Measurements from ENCODE around the gene THAP2. TPM values are rescaled to one million over a fixed set of nuclear protein-coding genes. Genes with fewer than 3 reads are reported as not detected.
A peak's percentile ranks its signal among the peaks of the same experiment; 100 is the strongest.

The THAP2 gene
- total RNA-seq (ENCODE audit: insufficient read depth, low replicate concordance), result 7.2 TPM

DNA sequence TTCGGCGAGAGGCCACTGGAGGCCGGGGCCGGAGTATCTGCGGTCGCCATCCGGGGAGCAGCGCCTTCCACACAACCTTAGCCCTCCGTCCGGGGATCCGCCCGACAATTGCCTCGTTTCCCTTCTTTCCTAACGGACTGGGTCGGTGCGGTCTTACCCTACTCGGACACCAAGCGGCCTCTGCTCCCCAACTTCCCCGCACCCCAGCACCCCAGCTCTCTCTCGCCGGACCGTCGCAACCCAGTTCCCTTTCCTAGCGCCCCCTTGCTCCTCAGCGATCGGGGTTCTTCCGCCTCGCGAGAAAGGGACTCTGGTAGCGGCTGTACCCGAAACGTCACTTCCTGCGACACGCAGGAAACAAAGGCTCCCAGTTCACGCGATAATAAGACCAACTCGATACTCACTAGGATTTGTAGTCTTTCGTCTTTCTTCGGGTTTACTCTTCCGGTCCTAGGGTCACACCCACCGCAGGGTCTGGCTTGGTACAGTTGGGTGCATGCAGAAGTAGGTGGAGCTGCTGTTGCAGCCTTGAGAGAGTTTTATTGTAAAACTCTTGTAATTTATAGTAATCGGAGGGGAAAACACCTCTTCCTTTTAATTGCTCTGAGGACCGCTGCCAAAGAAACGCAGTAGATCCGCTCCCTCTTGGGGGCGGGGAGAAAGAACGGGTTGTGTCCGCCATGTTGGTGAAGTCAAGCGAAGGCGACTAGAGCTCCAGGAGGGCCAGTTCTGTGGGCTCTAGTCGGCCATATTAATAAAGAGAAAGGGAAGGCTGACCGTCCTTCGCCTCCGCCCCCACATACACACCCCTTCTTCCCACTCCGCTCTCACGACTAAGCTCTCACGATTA lies at the start of gene THAP2, which contains the start of gene ZFC3H1:
THAP2 (plus strand) TSS at position 741 of the 850 bp plus-strand sequence. CDS start 209 bp downstream, outside the sequence.
ZFC3H1 (minus strand) TSS at position 288 of the 850 bp plus-strand sequence; CDS start at position 50, 238 bp downstream.
- DNase-seq (ENCODE audit: low spot score), result peak; percentile 100

DNA sequence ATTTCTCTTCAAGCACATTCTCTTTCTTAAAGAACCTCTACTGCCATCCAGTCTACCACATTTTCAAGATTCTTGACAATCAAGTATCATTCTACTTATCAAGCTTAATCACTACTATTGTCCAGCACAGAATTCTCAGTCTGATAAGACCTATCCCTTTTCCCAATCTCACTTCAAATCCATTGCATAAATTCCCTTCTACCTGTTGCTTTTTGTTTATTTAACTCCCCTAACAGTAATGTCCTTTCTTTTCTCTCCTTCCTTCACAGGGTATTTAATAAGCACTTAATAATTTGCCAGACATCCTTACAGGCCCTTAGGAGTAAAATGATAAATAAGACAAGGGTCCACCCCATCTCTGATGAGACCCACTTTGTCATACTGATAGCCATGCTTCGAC lies 42.2 kb upstream of the THAP2 start:
- no peak for DNase-seq (ENCODE audit: low spot score)

DNA sequence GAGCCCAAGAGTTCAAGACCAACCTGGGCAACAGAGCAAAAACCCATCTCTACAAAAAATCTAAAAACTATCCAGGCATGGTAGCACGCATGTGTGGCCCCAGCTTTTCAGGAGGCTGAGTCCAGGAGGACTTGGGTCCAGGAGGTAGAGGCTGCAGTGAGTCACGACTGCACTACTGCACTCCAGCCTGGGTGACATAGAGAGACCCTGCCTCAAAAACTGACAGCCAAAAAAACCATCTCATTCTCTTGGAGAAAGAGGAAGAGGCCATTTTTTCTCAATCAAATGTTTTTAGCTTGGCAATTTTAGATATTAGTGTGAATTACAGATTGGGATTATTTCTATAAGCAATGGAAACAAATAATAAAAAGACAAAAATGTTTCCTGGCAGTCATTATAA lies 38.6 kb upstream of the THAP2 start:
- DNase-seq (ENCODE audit: low spot score), result no peak

DNA sequence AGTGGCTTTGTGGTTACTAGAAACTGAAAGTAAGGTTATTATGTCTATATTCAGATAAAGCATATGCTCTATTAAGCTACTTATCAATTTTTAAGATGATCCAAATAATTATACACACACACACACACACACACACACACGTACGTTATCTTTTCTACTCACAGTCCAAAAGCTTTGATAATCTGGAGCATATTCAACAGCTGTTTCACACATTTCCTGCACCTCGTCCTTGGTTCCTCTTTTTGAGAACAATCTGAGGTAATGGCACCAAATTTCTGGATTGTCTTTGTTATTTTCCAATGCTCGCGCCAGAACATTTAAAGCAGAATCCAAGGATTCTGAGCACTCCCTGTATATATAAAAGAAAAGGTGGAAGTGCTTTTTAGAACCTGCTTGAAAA lies 38.0 kb upstream of the THAP2 start:
- no peak for DNase-seq (ENCODE audit: low spot score)

DNA sequence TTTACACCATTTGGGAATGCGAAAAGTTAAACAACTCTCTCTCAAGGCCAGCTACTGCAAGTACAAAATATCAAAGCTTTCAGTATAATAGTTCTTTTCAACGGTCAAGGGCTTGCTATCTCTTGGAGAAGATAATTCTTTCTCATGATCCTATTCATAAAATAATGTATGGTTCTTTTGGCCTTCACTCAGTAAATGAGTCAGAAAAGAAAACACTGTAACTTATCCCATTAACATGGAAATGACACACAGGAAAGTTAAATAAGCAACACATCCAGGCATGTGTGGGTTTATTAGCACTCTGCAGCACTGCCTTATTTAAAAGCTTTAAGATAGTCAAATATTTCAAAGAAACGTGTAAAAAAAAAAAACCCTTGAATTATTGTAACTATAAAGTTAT lies 37.3 kb upstream of the THAP2 start:
- no peak for DNase-seq (ENCODE audit: low spot score)

DNA sequence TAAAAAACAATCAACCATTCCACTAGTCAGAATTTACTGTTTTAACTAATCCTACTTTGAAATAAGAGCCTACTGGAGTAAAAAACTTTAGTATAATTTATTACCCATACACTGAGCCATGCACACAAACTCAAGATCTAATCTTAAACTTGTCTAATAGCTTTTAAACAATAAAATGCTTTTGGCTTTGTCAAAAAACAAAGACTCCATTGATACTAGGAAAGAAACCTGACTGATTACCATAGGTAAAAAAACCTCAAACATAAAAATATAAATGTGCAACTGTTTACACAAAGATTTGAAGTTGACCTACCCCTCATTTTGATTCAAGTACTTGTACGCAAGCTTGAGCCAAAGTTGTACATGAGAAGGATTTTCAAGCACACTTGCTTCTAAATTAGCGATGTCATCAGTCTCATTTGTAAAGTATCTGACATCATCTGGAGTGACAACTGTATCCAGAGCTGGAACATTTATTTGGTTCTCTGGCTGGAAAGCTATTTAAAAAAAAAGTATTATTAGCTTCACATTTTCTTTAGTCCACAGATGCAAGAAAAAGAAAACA lies 36.6 kb upstream of the THAP2 start:
- DNase-seq (ENCODE audit: low spot score), result no peak

DNA sequence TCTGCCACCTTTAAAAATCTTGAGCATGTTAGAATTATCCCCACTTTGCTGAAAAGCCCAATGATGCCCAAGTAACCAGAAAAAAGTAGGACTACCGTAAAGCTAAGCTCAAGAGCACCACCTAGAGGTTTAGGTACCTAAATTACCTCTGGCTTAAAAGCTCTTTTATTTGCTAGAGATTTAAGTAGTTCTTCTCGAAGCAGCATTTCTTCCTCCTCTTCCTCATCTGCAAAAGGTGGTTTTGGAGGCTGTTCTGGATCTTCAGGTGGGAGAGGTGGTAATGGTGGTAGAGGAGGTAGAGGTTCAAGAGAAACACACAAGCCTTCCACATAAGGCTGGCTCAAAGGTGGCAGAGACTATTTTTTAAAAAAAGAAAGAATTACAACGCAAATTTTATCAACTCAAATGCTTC lies 27.4 kb upstream of the THAP2 start:
- DNase-seq (ENCODE audit: low spot score), result peak; percentile 49

DNA sequence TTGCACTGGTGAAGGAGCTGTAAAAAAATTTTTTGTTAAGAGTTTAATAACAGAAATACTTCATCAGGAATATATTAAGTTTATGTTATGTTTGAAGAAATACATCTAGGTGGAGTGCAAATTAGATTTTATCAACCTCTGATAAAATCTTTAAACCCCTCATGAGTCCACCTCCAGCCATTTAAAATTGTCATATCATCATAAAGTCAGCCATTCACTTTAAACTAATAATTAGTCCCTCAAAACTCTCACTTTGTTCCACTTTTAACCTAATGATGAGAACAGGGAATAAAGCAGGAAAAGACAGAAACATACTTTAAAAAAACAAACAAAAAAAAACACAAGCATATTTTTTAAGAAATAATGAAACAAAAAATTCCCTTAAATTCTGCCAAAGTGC lies 25.6 kb upstream of the THAP2 start:
- no peak for DNase-seq (ENCODE audit: low spot score)

DNA sequence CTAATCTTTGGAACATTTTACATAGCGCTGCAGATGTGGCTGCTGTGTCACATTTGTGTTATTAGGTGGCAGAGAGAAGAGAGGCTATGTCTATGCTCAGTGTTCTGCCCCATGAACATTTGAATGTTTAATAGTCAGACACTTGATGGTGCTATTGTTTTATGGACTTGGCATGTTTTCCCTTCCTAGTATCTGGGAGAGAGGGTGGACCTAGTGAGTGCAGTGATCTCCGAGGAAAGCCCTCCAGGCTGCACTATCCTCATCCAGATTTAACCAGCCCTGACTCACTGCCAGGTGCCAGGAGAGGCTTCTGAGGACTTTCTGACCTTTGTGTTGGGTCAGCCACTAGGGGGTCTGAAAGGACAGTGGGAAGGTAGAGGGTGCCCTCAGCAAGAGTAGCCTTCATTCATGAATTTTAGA lies 24.8 kb upstream of the THAP2 start:
- no peak for DNase-seq (ENCODE audit: low spot score)

DNA sequence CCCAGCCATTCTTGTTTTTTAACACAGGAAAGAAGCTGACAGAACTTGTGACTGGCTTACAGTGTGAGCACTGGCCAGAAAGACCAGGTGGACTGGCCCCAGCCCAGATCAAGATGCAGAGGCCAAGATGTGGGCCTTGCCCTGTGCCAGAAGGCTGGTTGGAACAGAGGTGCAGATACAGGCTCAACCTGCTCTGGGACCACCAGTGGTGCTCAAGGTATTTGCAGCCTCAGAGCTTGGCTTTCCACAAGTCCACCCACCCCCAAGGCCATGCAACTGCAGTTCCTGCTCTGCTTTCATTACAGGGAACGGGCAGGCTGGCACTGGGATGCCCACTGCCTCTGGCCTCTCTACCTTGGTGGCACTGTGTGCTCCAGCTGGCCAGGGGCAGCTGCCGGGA lies 23.8 kb upstream of the THAP2 start:
- no peak for DNase-seq (ENCODE audit: low spot score)

DNA sequence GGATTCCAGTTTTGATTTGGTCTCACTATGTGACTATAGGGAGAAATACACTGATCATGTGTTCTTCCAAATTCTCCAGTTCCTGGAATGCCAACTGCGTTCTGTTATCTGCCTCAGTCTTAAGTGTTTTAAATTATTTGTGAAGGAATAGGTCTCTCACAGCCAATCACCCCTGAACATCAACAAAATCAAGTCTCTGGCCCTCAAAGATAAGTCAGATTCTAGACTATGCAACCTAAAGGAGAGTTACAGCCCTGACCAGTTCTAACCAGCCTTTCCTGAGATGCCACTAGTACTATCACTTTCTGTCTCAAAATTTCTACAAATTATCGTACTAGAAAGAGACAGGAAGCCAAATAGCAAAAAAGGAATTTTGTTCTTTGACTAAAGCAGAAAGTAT lies 22.7 kb upstream of the THAP2 start:
- no peak for DNase-seq (ENCODE audit: low spot score)

DNA sequence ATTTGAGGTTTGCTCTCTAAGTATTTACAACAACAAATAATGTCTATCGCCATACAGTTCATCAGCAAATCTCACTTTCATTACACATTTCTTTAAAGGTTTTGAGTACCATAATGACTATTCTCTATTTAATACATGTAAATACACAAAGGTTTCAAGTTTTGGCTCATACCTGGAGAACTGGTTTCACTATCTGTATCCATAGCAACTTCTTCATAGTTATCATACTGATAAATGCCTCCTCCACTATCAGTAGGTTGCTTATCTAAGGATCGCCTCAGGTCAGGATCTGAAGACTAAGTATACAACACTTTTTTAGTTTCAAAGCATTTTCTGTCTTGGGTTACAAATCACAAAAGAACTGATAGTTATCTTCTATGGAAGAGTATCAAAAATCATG lies 21.8 kb upstream of the THAP2 start:
- DNase-seq (ENCODE audit: low spot score), result peak; percentile 64

DNA sequence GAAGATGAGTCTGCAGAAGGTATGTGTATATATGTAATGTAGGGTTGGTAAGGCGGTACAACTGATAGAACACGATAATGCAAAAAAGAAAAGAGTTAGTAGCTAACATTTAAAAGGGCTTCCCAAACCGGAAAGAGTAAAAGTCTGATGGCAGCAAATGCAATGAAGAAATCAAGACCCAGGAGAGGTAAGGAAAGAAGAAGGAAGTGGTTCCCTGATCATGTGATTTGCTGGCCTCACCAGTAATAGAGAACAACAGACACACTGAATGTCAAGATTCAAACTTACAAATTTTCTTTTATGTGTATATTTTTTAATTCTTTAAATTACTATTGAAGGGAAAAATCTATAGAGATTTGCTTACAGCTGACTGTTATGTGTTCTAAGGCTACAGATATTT lies 18.8 kb upstream of the THAP2 start:
- DNase-seq (ENCODE audit: low spot score), result no peak

DNA sequence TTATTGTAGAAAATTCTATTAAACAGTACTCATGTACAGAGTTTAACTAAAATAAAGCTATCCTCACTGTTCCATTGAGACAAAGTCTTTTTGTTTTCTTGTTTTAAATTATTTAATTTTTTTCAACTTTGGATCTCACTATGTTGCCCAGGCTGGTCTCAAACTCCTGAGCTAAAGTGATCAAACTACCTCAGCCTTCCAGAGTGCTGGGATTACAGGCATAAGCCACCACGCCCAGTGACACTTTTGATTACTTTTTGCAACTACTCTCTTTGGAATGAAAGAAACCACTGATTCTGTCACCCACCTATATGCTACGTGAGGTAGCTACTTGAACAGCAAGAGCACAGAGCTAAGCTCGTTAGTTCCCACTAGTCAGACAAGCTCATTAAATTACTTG lies 17.6 kb upstream of the THAP2 start:
- DNase-seq (ENCODE audit: low spot score), result no peak

DNA sequence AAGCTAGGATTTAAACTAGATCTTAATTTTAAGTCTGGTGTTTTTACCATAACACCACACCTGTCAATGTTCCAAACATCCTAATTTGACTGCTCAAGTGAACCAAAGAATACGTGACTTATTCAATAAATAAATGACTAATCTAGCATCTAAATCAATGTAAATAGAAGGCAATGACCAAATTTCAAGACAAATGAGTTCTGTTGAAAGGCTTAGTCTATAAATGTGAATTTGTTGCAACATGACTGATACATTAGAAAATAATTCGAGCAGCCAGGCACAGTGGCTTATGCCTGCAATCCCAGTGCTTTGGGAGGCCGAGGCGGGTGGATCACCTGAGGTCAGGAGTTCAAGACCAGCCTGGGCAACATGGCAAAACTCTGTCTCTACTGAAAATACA lies 15.6 kb upstream of the THAP2 start:
- peak; percentile 37 for DNase-seq (ENCODE audit: low spot score)

DNA sequence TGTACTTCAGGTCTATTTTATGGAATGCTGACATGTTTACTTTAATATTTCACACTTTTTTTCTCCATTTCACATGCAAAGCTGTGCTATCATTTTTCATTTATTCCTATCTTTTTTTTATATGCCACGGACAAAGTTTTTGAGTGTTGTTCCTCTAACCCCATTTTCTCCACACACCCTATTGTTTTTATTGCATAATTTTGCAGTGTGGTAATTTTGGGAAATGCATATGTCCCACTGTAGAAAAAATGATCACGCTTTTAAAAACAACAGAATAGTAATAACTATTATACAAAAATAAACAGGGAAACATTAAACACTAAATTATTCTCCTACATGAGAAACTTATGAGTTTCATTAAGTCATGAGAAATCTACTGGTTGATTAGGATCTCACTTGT lies 14.7 kb upstream of the THAP2 start:
- DNase-seq (ENCODE audit: low spot score), result no peak

DNA sequence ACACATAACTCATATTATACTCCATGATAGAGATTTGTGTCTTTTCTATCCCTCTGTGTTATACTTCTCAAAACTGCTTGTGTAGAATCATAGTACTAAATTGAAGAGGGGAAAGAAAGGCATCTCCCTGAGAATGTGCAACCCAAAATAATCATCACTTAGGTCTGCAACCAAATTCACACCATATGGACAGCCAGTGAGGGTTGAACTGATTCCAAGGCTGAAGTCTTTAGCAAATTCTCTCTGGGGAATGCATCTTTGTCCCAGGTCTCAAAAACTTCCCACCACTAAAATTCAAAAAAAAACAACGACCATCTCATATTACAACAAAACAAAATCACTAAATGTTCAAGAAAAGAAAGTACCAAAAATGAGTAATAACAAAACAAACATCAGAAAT lies 11.4 kb upstream of the THAP2 start:
- no peak for DNase-seq (ENCODE audit: low spot score)

DNA sequence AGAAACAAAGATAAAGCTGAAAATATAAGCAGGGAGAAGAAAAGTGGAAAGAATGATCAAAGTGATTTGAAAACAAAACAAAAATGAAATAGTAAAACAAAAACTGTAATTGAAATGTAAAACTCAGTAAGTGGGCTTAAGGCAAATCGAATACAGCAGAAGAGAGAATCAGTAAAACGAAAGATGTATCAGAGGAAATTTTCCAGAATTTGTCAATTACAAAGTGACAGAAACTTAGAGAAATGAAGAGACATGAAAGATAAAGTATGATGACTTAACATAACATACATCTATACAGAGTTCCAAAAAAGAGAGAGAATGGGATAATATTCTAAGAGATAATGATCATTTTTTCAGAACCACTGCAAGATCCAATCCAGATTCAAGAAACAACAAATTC lies 11.0 kb upstream of the THAP2 start:
- DNase-seq (ENCODE audit: low spot score), result no peak

DNA sequence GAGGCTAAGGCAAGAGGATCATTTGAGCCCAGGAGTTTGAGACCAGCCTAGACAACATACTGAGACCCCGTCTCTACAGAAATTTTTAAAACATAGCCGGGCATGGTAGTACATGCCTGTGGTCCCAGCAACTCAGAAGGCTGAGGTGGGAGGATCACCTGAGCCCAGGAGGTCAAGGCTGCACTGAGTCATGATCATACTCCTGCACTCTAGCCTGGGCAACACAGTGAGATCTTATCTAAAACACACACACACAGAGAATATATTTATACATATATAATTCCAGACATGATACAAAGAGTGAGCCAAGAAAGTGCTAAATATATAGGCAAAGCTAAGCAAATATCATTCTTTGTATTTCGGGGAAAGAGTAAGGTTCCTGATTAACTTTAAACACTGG lies 9.9 kb upstream of the THAP2 start:
- DNase-seq (ENCODE audit: low spot score), result no peak

DNA sequence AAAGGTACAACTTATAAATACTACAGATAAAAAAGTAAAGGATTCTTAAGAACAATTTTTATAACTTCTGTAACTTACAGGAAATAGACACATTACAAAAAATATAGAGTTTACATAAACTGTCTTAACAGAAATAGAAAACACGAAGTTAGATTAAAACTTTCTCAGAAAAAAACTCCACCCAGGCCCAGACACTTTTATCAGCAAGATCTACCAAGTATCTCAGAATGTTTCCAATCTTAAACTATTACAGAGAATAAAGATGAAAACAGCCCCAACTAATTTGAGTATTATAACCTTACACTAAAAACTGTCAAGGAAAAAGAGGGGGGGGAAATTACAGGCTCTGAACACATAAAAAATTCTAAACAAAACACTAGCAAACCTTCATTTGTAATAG lies 8.6 kb upstream of the THAP2 start:
- no peak for DNase-seq (ENCODE audit: low spot score)

DNA sequence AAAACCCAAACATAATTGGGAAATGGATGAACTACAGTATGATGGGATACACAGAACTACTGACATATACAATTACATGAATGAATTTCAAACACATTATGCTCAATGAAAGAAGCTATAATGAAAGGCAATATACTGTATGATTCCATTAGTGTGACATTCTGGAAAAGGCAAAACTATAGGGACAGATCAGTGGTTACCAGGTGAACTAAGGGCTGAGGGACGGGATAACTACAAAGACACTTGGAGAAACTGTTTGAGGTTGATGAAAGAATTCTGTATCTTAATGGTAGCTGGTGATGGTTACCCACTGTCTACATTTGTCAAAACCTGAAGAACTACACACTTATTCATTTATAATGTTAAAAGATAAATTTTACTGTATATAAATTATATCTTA lies 8.2 kb upstream of the THAP2 start:
- DNase-seq (ENCODE audit: low spot score), result no peak

DNA sequence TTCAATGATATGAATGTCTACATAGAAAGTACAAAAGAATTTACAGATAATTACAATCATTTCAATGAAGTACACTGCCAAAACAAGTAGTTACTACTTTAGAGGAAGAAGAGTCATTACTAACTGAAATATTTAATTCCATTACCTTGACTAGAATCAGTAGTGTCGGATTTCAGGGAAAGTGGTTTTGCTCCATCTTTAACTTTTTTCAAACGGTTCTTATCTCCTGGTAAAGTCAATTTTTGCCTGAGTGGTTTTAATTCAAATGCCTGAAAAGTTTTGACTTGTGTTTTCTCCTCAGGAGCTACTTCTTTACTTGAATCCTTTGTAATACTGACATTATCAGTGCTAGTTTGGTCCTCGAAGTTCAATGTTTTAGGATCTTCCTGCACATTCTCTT lies 7.4 kb upstream of the THAP2 start:
- DNase-seq (ENCODE audit: low spot score), result no peak

DNA sequence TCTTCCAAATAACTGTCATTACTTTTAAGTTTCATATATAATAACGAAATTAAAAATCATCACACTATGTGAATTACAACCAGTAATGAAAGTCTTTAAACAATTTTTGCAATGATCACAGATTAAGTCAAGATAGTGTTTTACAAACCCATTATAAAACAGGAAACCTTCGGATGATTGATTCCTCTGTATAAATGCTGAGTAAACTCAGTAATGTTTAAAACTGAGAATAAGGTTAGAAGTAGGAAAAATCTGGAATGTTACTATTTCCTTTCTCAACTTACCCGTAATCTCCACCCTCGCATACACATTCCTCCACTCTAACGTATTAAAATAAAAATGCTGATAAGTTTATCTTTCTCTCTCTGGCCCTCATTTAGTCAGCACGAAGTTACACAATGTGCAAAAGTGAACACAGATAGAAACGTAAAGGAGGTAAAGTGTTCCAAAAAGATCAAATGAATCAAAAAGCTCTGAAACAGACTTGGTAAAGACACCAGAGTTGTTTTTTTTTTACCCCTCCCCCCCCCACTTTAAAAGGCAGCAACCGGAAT lies 2.0 kb upstream of the THAP2 start:
- peak; percentile 66 for DNase-seq (ENCODE audit: low spot score)

All from umbilical cord (tissue), 2 donors.